Uterus (tissue), 2 donors: ENCODE measurements around the gene TSPAN13.

Experiments
- POLR2A ChIP-seq, 2 donors: fragments of 450-650 bp; IDR thresholded peaks; one replicate each; pipeline ENCODE4 v1.6.1; 2016; ENCODE audit warnings: antibody characterized with exemption in 2 of 2, mild to moderate bottlenecking in 1 of 2, moderate library complexity in 1 of 2
- TF ChIP-seq, protein P1 (sequence below), 4 experiments: fragments of 200-600 bp in 2 of 4; fragments of 450-650 bp in 2 of 4; sonication (generic) in 2 of 4; IDR thresholded peaks; one replicate each; pipeline ENCODE4 v1.5.1; 2016 to 2019; ENCODE audit warnings: antibody characterized with exemption in 4 of 4, mild to moderate bottlenecking in 2 of 4, moderate library complexity in 1 of 4

DNA sequence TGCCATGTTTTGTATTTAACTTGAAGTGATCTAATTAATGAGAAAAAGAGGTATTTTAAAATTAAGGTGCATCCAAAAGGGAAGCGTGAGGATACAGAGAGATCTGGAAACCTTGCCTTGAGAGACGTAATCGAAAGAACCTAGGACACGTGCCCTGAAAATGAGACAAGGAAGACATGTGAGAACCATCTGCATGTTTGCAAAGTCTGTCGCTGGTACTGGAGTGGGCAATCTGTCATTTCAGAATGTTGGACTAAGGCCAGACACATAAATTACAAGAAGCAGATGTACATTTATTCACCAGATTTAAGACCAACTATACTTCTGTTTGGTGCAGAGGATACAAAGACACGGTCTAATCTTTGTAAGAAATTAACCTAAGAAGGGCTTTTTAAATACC, 42.1 kb downstream of the TSPAN13 start:
- TF ChIP-seq, protein P1, sequence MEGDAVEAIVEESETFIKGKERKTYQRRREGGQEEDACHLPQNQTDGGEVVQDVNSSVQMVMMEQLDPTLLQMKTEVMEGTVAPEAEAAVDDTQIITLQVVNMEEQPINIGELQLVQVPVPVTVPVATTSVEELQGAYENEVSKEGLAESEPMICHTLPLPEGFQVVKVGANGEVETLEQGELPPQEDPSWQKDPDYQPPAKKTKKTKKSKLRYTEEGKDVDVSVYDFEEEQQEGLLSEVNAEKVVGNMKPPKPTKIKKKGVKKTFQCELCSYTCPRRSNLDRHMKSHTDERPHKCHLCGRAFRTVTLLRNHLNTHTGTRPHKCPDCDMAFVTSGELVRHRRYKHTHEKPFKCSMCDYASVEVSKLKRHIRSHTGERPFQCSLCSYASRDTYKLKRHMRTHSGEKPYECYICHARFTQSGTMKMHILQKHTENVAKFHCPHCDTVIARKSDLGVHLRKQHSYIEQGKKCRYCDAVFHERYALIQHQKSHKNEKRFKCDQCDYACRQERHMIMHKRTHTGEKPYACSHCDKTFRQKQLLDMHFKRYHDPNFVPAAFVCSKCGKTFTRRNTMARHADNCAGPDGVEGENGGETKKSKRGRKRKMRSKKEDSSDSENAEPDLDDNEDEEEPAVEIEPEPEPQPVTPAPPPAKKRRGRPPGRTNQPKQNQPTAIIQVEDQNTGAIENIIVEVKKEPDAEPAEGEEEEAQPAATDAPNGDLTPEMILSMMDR (IDR thresholded peaks at IDR 0.05): no peak
- TF ChIP-seq POLR2A (IDR thresholded peaks at IDR 0.05): no peak
